HG02623 (cell line): Measurements from ENCODE around the gene TCF12.

Experiments used
- ATAC-seq: cut with Tn5 transposase; IDR thresholded peaks from one replicate; pipeline ENCODE4 v1.9.1; 2021; ENCODE audit warnings: moderate library complexity; ENCODE audit not compliant: unreplicated experiment

TCF12 gene

GRCh38 chr15:57203906-57204305 is 285.5 kb downstream of the TCF12 start:
- ATAC-seq = no peak

- no peak for ATAC-seq
Observed at GRCh38 chr15:57205027-57205855, 286.8 kb downstream of the TCF12 start.

- ATAC-seq = no peak
Observed at GRCh38 chr15:57205996-57206395, 287.6 kb downstream of the TCF12 start.

GRCh38 chr15:57213862-57214261 is 295.4 kb downstream of the TCF12 start:
- ATAC-seq = no peak

GRCh38 chr15:57215326-57215725 is 296.9 kb downstream of the TCF12 start:
- no peak for ATAC-seq

GRCh38 chr15:57215881-57216280 is 297.4 kb downstream of the TCF12 start:
- ATAC-seq = no peak

GRCh38 chr15:57216288-57216687 is 297.8 kb downstream of the TCF12 start:
- no peak for ATAC-seq

GRCh38 chr15:57217778-57218598 is 299.5 kb downstream of the TCF12 start:
- no peak for ATAC-seq

GRCh38 chr15:57218826-57219576 is 300.6 kb downstream of the TCF12 start:
- ATAC-seq = no peak

GRCh38 chr15:57220205-57220604 is 301.8 kb downstream of the TCF12 start:
- no peak for ATAC-seq

GRCh38 chr15:57221134-57221533 is 302.7 kb downstream of the TCF12 start:
- ATAC-seq = no peak

GRCh38 chr15:57223345-57223744 is 304.9 kb downstream of the TCF12 start:
- ATAC-seq = no peak

GRCh38 chr15:57223887-57224286 is 305.4 kb downstream of the TCF12 start:
- ATAC-seq = no peak

GRCh38 chr15:57224664-57225063 is 306.2 kb downstream of the TCF12 start:
- ATAC-seq = no peak

- no peak for ATAC-seq
Observed at GRCh38 chr15:57227166-57227565, 308.7 kb downstream of the TCF12 start.

- ATAC-seq = no peak
Observed at GRCh38 chr15:57227899-57228298, 309.5 kb downstream of the TCF12 start.

GRCh38 chr15:57228395-57228794 is 310.0 kb downstream of the TCF12 start:
- no peak for ATAC-seq

- ATAC-seq = no peak
Observed at GRCh38 chr15:57229051-57229450, 310.6 kb downstream of the TCF12 start.

GRCh38 chr15:57231559-57231958 is 313.1 kb downstream of the TCF12 start:
- no peak for ATAC-seq

- no peak for ATAC-seq
Observed at GRCh38 chr15:57234156-57234555, 315.7 kb downstream of the TCF12 start.

- no peak for ATAC-seq
Observed at GRCh38 chr15:57235186-57235585, 316.7 kb downstream of the TCF12 start.
